ENCODE results near the gene ZBTB7C. TPM values are rescaled to one million over a fixed set of nuclear protein-coding genes. Genes with fewer than 3 reads are reported as not detected.

The ZBTB7C gene
- total and polyA plus RNA-seq, 4 donors = 3.2 to 10.9 (median 3.7) TPM

GRCh38 chr18:48270929-48271328 lies 138.3 kb downstream of the ZBTB7C start:
- ATAC-seq (ENCODE audit: insufficient read depth, low FRiP score) (no peak), DNase-seq (no peak)
- H3K27me3 ChIP-seq (ENCODE audit: control insufficient read depth in 3 of 3, insufficient read depth in 3 of 3, low read length in 2 of 3) = no peaks in the 10 kb centered on the region
- WGBS, 2 donors = 69 to 85% methylated on average over 1 of the region's 1 CpG
- H3K9ac ChIP-seq (ENCODE audit: insufficient read depth in 1 of 2, low read length in 2 of 2) = no peak overlapping the region
- peaks cover 0 to 2% (median 0%) of the 10 kb centered on the region in 4 donors for H3K9me3 ChIP-seq (ENCODE audit: control insufficient read depth in 4 of 4, insufficient read depth in 3 of 4, low read length in 3 of 4)
- no peak overlapping the region for H3K4me3 ChIP-seq
- peaks cover 0 to 2% (median 0%) of the 10 kb centered on the region in 5 donors for H3K4me1 ChIP-seq (ENCODE audit: control insufficient read depth in 5 of 5, insufficient read depth in 5 of 5, low read length in 5 of 5)
- no peak for TF ChIP-seq CTCF (IDR thresholded peaks at IDR 0.05; ENCODE audit: control extremely low read depth, extremely low read depth)
- no peaks in the 10 kb centered on the region for H3K36me3 ChIP-seq (ENCODE audit: control insufficient read depth in 4 of 4, insufficient read depth in 4 of 4, low read length in 4 of 4)
- no peak overlapping the region for H3K27ac ChIP-seq (ENCODE audit: low read depth in 1 of 2, low read length in 1 of 2)

GRCh38 chr18:48265328-48265727 lies 143.9 kb downstream of the ZBTB7C start:
- no peaks in the 10 kb centered on the region for H3K27me3 ChIP-seq (ENCODE audit: control insufficient read depth in 3 of 3, insufficient read depth in 3 of 3, low read length in 2 of 3)
- no peak for ATAC-seq (ENCODE audit: insufficient read depth, low FRiP score)
- DNase-seq = no peak
- H3K27ac ChIP-seq (ENCODE audit: low read depth in 1 of 2, low read length in 1 of 2) = no peak overlapping the region
- H3K4me3 ChIP-seq = no peak overlapping the region
- H3K4me1 ChIP-seq (ENCODE audit: control insufficient read depth in 5 of 5, insufficient read depth in 5 of 5, low read length in 5 of 5) = no peaks in the 10 kb centered on the region
- 89 to 93% methylated on average over 4 of the region's 4 CpGs for WGBS, 2 donors
- no peaks in the 10 kb centered on the region for H3K9me3 ChIP-seq (ENCODE audit: control insufficient read depth in 4 of 4, insufficient read depth in 3 of 4, low read length in 3 of 4)
- H3K9ac ChIP-seq (ENCODE audit: insufficient read depth in 1 of 2, low read length in 2 of 2) = no peak overlapping the region
- TF ChIP-seq CTCF (IDR thresholded peaks at IDR 0.05; ENCODE audit: control extremely low read depth, extremely low read depth) = no peak
- no peaks in the 10 kb centered on the region for H3K36me3 ChIP-seq (ENCODE audit: control insufficient read depth in 4 of 4, insufficient read depth in 4 of 4, low read length in 4 of 4)

DNA sequence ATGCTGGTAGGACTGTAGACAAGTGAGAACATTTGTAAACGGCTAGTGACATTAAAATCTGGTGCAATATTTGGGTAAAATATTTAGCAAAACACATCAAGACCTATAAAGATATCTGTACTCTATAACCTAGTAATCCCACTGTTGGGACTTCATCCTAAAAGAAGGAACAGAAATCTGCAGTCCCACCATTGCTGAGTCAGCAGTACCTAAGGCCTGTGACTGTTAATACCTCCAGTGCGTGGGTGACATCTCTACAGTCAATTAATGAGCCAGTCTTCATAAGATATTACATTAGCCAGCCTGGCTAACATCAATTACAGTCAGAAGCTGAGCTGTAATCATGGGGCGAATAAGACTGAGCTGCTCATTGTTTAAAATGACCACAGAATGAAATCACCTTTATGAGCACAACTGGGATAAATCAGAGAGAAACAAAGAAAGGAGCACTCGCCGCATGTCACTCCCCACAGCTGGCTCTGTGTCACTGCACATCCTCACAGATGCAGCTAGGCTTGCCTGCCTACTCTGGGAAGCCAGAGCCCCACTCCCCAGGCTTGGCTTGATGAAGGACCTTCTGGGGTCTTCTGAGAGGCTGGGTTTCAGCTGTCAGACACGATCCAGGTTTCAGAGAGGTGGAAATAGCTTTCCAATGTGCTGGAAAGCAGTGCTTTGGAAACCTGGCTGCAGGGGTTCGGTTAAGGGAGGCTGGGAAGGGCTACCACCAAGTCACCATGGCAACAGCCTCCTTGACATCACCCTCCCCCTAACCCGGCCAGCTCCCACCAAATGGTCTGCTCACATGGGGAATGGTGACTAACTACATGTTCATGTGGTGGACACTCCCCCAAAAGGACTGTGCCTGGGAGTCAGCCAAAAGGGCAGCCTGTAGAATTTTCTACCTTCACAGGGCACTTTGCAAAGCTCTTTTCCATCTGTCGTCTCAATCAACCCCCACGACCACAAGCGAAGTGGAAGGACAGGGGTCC lies 145.0 kb downstream of the ZBTB7C start:
- Histone ChIP-seq H3K4me3 (no peak overlapping the region), H3K9ac (ENCODE audit: insufficient read depth in 1 of 2, low read length in 2 of 2) (no peak overlapping the region), H3K27ac (ENCODE audit: low read depth in 1 of 2, low read length in 1 of 2) (no peak overlapping the region), H3K9me3 (ENCODE audit: control insufficient read depth in 4 of 4, insufficient read depth in 3 of 4, low read length in 3 of 4) (no peaks in the 10 kb centered on the region), H3K36me3 (ENCODE audit: control insufficient read depth in 4 of 4, insufficient read depth in 4 of 4, low read length in 4 of 4) (no peaks in the 10 kb centered on the region), H3K27me3 (ENCODE audit: control insufficient read depth in 3 of 3, insufficient read depth in 3 of 3, low read length in 2 of 3) (no peaks in the 10 kb centered on the region), H3K4me1 (ENCODE audit: control insufficient read depth in 5 of 5, insufficient read depth in 5 of 5, low read length in 5 of 5) (no peaks in the 10 kb centered on the region)
- 85 to 86% methylated on average over 11 of the region's 11 CpGs for WGBS, 2 donors
- no peak for TF ChIP-seq CTCF (IDR thresholded peaks at IDR 0.05; ENCODE audit: control extremely low read depth, extremely low read depth)
- no peak for DNase-seq
- no peak for ATAC-seq (ENCODE audit: insufficient read depth, low FRiP score)

Measured in lung (tissue), 12 donors.